CD4-positive, alpha-beta T cell treated with Interleukin-17A for 4 hours (primary cell): ENCODE results near the gene ZNF211.

Source experiments
- DNase-seq: peaks from one replicate; pipeline ENCODE4 v3.0.0-alpha.2; 2020; ENCODE audit warnings: mixed read lengths

Gene ZNF211

DNA sequence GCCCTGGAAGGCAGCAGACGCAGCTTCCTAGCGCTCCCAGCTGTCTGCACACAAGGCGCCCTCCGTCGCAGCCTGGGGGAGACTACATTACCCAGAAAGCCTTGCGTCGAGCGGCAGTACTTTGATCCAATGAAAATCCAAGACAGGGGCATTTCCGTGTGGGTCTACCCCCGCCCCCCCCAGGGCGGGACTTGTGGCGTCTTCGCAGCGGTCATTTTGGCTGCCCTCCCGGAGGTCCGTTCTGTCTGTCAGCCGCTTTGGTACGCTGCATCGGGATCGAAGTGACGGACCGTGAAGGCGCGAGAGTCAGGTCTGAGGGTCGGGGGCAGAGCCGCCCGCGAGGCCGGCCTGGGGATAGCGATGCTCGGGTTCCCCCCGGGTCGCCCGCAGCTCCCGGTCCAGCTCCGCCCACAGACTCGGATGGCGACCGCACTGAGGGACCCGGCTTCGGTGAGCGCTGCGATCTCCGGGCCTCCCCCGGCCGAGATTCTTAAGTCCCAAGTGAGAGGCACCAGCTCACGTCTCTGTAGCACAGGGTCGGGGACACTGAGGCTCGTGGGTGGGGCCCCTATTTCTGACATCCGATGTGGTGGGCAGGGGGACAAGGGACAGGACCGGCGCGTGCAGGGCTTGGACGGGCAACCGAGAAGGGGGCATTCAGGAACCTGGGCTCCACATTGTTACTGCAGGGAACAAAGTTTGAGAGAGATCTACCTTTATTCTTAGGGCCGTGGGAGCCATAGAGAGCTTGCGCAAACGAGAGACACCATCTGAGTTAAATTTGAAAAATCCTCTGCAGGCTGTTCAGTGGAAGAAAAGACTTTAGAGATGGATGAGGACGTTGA lies at the start of gene ZNF211:
Gene ZNF211 (plus strand): TSS at position 182 of the 845 bp plus-strand sequence. CDS start 179 bp downstream, at position 361.
- DNase-seq = peak; percentile 92

DNA sequence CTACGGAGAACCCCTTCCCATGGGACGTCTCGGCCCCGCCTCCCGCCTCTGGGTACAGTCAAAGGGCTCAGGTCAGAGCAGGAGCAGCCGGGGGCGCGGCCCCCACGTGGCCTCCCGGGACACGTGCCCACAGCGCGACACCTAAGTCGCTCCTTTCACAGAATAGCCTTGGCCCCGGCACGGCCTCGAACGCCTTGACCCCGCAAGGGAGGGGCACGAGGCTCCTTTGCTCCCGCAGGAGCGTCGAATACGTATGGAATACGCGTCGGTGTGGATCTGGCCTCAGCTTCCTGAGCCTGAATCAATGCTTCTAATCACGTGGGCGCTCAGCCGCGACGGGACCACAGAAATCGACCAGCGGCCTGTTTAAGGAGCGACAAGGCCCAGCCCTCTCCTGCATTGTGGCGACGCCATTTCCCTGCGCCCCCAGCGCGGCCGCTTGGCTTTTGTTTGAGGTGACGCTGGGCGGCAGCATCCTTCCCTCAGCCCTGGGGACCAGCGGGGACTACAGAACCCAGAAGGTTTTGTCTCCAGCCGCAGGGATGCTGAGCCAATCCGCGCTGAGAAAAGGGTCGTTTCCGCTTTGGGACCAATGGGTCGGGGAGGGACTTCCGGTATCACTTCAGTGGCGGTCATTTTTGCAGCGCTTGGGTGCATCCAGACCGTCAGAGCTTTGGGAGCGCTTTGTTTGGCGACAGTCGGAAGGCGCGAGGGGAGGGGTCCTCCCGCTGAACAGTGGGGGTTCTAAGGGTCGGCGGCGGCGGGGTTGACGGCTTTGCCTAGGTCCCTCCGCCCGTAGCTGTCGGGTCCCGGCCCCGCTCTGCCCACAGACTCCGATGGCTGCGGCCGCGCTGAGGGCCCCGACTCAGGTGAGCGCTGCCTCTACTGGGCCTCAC lies 49.2 kb upstream of the ZNF211 start, which contains the start of gene ZIK1:
Gene ZIK1 (plus strand): TSS at position 625 of the 896 bp plus-strand sequence. CDS start 212 bp downstream, at position 837.
- DNase-seq = peak; percentile 89

DNA sequence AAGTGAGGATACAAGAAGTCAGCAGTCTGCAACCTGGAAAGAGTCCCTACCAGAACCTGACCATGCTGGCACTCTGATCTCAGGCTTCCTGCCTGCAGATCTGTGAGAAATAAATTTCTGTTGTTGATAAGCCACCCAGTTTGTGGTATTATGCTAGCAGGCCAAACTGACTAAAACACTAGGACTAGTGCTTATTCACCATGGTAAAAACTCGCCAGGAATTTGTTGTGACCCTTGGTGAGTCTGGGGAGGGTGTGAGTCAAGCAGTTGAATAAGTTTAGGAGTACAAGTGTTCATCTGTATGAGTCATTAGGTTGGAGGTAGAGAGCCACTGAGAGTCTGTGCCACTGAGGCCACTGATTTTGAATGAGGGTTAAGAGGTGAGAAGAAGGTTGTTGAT lies 45.4 kb upstream of the ZNF211 start:
- no peak for DNase-seq

DNA sequence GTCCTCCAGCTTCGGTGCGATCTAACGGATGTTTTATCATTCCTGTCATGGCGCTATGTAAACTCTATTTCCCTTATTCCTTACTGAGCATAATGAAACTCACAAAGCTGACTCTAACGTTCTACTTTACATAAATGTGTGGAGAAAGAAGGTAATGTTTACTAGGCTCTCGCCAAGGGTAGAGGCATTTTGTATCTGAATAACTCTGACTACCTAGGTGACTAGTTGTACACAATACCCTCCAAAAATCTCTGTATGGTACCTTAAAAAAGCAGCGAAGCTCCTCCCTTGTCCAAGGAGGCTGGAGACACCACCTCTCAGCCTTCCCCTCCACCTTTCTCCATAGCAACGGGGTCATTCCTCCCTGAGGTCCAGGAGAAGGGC lies 33.6 kb upstream of the ZNF211 start:
- no peak for DNase-seq

DNA sequence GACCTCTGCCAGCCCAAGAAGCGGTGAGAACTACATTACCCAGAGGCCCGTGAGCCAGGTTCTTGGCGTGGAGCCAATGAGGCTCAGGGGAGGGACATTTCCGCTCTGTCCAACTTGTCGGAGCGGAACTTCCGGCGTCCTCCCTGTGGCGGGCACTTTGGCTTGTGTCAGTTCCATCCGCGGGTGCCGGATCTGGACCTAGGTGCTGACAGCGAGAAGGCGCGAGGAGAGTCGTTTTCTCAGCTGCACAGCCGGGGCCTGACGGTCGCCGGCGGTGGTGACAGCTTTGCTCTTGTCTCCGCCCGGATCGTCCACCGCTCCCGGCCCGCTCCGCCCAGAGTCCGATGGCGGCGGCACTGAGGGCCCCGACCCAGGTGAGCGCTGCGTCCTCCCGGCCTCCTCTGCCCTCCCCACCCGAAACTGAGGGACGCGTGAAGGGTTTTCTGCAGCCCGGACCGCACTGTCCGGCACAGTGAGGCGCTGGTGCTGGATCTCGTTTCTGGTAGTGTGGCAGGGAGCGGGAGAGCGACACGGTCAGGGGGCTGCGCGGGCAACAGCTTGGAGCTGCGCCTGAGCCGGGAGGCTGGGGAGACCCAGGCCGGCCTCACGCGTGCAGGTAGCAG lies 33.1 kb upstream of the ZNF211 start, which contains the start of gene ZNF530:
Gene ZNF530 (plus strand): TSS at position 125 of the 623 bp plus-strand sequence. CDS start 4,461 bp downstream, outside the sequence.
- DNase-seq = peak; percentile 92

DNA sequence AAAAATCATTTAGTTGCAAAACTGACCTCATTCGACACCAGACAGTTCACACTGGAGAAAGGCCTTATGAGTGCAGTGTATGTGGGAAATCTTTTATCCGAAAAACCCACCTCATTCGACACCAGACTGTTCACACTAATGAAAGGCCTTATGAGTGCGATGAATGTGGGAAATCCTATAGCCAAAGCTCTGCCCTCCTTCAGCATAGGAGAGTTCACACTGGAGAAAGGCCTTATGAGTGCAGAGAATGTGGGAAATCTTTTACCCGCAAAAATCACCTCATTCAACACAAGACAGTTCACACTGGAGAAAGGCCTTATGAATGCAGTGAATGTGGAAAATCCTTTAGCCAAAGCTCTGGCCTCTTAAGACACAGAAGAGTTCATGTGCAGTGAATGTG lies 26.0 kb upstream of the ZNF211 start:
- no peak for DNase-seq

DNA sequence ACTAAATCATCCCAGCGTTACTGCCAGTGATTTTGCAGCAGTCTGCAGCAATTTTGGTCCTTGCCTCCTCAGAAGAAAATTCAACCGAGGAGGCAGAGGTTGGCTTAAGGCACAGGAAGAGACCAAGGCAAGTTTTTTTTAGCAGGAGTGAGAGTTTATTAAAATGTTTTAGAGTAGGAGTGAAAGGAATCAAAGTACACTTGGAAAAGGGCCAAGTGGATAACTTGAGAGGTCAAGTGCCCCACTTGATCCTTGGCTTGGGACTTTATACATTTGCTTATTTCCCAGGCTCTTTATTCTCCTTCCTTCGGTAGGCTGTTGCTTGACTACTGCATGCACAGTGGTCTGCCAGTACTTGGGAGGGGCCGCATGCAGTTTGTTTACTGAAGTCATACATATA lies 21.9 kb upstream of the ZNF211 start:
- no peak for DNase-seq

- peak; percentile 93 for DNase-seq
These were observed 18.8 kb upstream of the ZNF211 start, which contains the start of gene ZNF134 for GRCh38 chr19:57613941-57614743. ZNF134 (plus strand) TSS chr19:57614242; CDS start chr19:57619469, 5,227 bp downstream.

- no peak for DNase-seq
These were observed 17.6 kb upstream of the ZNF211 start for GRCh38 chr19:57615346-57615745.

GRCh38 chr19:57620673-57621348 lies 12.2 kb upstream of the ZNF211 start:
- DNase-seq = no peak

DNA sequence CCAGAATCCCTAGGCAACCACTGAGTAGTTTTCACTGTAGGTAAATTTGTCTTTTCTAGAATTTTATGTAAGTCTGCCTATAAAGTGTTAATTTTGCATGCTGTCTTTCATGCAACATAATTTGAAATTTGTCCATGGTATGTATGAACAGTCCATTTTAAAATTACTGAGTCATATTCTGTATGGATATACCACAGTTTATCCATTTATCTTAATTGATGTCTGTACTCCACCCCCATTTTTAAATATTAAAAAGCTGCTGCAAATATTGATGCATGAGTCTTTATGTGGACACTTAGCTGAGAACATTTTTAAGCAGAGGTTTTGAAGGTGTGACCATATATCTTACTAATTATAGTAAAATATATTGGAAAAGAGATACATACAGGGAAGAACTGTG lies 9.9 kb upstream of the ZNF211 start:
- no peak for DNase-seq

- no peak for DNase-seq
These were observed 814 bp downstream of the ZNF211 start for GRCh38 chr19:57633832-57634131.

DNA sequence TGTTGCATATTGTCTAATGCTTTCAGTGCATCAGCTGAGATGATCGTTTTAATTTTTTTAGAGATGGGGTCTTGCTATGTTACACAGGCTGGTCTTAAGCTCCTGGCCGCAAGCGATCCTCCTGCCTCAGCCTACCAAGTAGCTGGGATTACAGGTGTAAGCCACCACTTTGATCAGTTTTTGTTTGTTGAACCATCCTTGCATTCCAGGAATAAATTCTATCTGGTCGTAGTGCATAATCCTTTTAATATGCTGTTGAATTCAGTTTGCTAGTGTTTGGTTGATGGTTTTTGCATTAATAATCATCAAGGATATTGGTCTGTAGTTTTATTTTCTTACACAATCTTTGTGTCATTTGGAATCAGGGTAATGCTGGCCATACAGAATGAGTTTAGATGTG lies 4.4 kb downstream of the ZNF211 start:
- no peak for DNase-seq

- DNase-seq = no peak
These were observed 8.8 kb downstream of the ZNF211 start for GRCh38 chr19:57641715-57642234.

GRCh38 chr19:57642396-57643046 lies 9.6 kb downstream of the ZNF211 start:
- no peak for DNase-seq

DNA sequence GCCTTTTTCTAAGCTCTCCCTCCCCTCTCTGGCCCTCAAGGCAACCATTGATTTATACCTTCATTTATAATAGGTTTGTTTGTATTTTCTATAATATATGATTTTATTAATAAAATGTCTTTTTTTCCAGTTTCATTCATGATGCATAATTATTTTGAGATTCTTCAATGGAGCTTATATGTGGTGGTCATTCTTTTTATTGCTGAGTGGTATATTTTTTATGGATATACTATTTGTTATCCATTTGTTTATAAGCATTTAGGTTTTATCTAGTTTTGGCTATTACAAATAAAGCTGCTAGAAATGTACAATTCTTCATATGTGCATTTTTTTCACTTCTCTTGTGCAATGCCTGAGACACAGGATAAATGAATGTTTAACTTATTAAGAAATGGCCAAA lies 10.8 kb downstream of the ZNF211 start:
- DNase-seq = no peak

DNA sequence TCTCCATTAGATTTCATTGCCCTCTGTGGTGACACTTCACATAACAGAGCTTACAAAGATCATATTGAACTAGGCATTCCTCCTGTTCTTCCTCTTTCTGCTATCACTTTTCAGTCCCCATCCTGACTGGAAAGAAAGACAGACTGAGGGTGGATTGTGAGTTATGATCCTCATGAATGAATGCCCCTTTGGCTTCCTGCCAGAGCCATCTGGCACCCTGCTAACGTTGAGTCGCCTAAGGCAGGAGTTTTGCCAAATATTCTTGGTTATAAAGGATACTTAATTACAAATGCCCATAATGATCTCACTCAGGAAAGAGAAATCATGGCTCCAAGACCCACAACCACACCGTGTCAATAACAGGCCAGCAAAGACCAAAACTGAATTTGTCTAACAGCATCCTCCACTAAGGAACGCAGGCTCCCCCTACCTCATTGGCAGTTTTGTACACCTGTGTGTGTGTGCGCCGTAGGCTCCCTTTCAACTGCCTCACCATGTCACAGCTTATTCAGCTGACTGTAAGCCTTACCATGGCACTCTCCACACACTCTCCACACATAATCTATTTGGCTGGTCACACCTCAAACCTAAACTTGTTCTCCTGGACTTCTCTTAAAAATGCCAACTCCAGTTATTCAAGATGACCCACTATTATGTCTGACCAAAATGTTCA lies 15.5 kb downstream of the ZNF211 start:
- DNase-seq = no peak

- no peak for DNase-seq
These were observed 18.7 kb downstream of the ZNF211 start for GRCh38 chr19:57651654-57651996.

GRCh38 chr19:57653689-57654088 lies 20.7 kb downstream of the ZNF211 start:
- DNase-seq = no peak

GRCh38 chr19:57655443-57655842 lies 22.5 kb downstream of the ZNF211 start:
- DNase-seq = no peak
